Suprapubic skin (tissue), 4 donors: ENCODE measurements around the gene IL11. TPM values are rescaled to one million over a fixed set of nuclear protein-coding genes. Genes with fewer than 3 reads are reported as not detected.

Experiments used
- DNase-seq, 2 donors: peaks; one replicate each; pipeline ENCODE4 v3.0.0-alpha.2; 2019; ENCODE audit warnings: low spot score in 2 of 2
- H3K27ac ChIP-seq: fragments of 200-600 bp; sonication (generic); one replicate; pipeline ENCODE4 v1.5.1; 2019
- H3K27me3 ChIP-seq: fragments of 200-600 bp; sonication (generic); one replicate; pipeline ENCODE4 v1.5.1; 2019
- H3K36me3 ChIP-seq: fragments of 200-600 bp; sonication (generic); one replicate; pipeline ENCODE4 v1.5.1; 2019
- H3K4me1 ChIP-seq: fragments of 200-600 bp; sonication (generic); one replicate; pipeline ENCODE4 v1.5.1; 2019
- H3K4me3 ChIP-seq: fragments of 200-600 bp; sonication (generic); one replicate; pipeline ENCODE4 v1.5.1; 2019; ENCODE audit warnings: mild to moderate bottlenecking
- H3K9me3 ChIP-seq: fragments of 200-600 bp; sonication (generic); one replicate; pipeline ENCODE4 v1.5.1; 2019
- EP300 ChIP-seq: sonication (generic); formaldehyde crosslinking; IDR thresholded peaks from one replicate; pipeline ENCODE4 v1.6.1; 2017; ENCODE audit warnings: antibody characterized with exemption
- POLR2A ChIP-seq, 2 donors: fragments of 450-650 bp; IDR thresholded peaks; one replicate each; pipeline ENCODE4 v1.6.1; 2017; ENCODE audit warnings: antibody characterized with exemption in 2 of 2, mild to moderate bottlenecking in 2 of 2, moderate library complexity in 2 of 2
- POLR2AphosphoS5 ChIP-seq, 3 donors: sonication (generic); formaldehyde crosslinking; IDR thresholded peaks; one replicate each; pipeline ENCODE4 v1.6.1; 2017; ENCODE audit warnings: antibody characterized with exemption in 3 of 3
- WGBS: methylation state at CpG from one replicate; pipeline ENCODE4 v1.1.5; 2018; 5-methylcytosine and 5-hydroxymethylcytosine counted together
- total RNA-seq, 4 donors: library from RNA; depleted of rRNA; stranded (reverse); fragments of >200 nt; gene quantifications; one replicate each; pipeline ENCODE4 v1.1.0, GENCODE V29; 2016
- TF ChIP-seq, protein P1 (sequence below), 2 donors: fragments of 200-600 bp in 1 of 2; fragments of 450-650 bp in 1 of 2; sonication (generic) in 1 of 2; IDR thresholded peaks; one replicate each; pipeline ENCODE4 v1.5.1; 2016 to 2019; ENCODE audit warnings: antibody characterized with exemption in 2 of 2, mild to moderate bottlenecking in 1 of 2, moderate library complexity in 1 of 2

Gene IL11
- total RNA-seq, 4 donors from 2014 or later: 0.97 to 1.7 (median 1.2) TPM

DNA sequence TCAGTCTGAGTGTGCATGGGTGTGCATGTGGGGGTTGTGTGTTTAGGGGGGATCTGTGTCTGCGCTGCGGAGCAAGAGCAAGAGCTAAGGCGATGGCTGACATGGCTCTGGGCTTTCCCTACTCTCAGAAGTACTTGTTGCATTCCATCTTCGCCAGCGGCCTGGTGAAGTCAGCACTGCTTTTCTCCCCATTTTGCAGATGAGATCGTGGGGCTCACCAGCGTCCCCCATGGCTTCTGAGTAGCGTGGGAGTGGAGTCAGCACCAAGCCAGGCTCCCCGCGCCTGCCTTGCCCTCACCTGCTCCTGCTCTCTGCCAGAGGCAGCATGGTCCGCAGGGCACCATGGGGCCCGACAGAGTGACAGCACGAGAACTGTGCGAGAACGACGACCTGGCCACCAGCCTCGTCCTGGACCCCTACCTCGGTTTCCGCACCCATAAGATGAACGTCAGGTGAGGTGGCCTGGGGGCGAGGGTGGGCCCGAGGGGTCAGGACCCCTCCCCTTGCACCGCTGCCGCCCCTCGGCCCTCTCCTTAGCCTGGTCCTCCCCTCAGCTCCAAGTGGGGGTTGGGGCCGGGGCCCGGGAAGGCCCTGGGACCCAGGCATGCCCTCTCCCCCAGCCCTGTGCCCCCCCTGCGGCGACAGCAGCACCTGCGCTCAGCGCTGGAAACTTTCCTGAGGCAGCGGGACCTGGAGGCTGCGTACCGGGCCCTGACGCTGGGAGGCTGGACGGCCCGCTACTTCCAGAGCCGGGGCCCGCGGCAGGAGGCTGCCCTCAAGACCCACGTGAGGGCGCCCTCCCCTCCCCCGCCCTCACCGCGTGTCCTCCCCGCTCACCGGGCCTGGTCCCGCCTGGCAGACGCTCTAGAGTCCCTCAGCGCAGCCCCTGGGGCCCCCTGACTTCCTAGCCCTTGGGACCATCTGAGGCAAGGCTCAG lies 28.4 kb downstream of the IL11 start:
- peak in 1 of 2 donors; percentile 75 for DNase-seq
- peaks cover 29% of the 10 kb centered on the region for H3K36me3 ChIP-seq
- no peaks in the 10 kb centered on the region for H3K27me3 ChIP-seq
- H3K4me1 ChIP-seq: peaks cover 41% of the 10 kb centered on the region
- WGBS: 89% methylated on average over 8 of the region's 50 CpGs
- H3K9me3 ChIP-seq: no peaks in the 10 kb centered on the region
- peak overlapping the region; percentile 89 for H3K4me3 ChIP-seq
- TF ChIP-seq, protein P1, sequence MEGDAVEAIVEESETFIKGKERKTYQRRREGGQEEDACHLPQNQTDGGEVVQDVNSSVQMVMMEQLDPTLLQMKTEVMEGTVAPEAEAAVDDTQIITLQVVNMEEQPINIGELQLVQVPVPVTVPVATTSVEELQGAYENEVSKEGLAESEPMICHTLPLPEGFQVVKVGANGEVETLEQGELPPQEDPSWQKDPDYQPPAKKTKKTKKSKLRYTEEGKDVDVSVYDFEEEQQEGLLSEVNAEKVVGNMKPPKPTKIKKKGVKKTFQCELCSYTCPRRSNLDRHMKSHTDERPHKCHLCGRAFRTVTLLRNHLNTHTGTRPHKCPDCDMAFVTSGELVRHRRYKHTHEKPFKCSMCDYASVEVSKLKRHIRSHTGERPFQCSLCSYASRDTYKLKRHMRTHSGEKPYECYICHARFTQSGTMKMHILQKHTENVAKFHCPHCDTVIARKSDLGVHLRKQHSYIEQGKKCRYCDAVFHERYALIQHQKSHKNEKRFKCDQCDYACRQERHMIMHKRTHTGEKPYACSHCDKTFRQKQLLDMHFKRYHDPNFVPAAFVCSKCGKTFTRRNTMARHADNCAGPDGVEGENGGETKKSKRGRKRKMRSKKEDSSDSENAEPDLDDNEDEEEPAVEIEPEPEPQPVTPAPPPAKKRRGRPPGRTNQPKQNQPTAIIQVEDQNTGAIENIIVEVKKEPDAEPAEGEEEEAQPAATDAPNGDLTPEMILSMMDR (IDR thresholded peaks at IDR 0.05): no peak
- H3K27ac ChIP-seq: no peak overlapping the region

DNA sequence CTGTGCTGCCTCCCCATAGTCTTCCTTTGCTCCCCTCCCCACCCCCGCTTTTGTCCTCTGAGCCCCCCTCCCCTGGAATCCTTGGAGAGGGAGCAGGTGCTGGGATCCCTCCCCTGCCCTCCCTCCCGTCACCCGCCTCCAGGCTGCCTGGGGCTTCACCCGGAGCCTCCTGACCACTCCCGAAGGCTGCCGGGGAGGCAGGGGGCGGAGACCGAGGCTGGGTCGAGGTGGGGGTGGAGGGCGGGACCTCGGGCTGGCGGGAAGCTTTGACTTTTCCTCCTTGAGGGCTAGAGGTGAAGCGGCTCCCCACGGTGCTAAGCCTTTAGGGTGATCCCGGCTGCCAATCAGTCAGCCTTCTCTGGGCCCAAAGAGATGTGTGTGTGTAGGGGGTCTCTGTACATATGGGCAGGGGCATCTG lies 29.1 kb downstream of the IL11 start:
- peak; percentile 78 to 81 for DNase-seq
- no peak overlapping the region for H3K27ac ChIP-seq
- WGBS: 0% methylated on average over 2 of the region's 15 CpGs
- H3K36me3 ChIP-seq: peaks cover 29% of the 10 kb centered on the region
- H3K4me1 ChIP-seq: peaks cover 41% of the 10 kb centered on the region
- TF ChIP-seq POLR2AphosphoS5 (IDR thresholded peaks at IDR 0.05) (no peak), EP300 (no peak), POLR2A (IDR thresholded peaks at IDR 0.05) (no peak)
- TF ChIP-seq, protein P1 (IDR thresholded peaks at IDR 0.05): no peak
- peak overlapping the region; percentile 89 for H3K4me3 ChIP-seq
- no peaks in the 10 kb centered on the region for H3K27me3 ChIP-seq
- H3K9me3 ChIP-seq: no peaks in the 10 kb centered on the region

DNA sequence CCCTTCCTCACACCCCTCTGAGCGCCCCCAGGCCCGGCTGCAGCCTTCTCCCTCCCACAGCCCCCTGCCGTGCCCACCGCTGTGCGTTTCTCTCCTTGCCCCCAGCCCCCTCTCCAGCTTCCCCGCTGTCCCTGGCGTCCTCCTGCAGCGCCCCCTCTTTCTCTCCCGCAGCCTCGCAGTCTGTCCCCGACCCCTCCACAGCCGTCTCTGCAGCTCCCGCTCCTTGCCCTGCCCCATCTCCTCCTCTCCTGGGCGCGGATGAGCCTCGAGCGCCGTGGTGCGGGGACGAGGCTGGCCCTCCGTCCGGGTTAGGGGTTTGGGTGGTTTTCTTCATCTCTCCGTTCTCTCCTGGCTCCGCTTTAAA lies 29.5 kb downstream of the IL11 start:
- 2% methylated on average over 24 of the region's 24 CpGs for WGBS

DNA sequence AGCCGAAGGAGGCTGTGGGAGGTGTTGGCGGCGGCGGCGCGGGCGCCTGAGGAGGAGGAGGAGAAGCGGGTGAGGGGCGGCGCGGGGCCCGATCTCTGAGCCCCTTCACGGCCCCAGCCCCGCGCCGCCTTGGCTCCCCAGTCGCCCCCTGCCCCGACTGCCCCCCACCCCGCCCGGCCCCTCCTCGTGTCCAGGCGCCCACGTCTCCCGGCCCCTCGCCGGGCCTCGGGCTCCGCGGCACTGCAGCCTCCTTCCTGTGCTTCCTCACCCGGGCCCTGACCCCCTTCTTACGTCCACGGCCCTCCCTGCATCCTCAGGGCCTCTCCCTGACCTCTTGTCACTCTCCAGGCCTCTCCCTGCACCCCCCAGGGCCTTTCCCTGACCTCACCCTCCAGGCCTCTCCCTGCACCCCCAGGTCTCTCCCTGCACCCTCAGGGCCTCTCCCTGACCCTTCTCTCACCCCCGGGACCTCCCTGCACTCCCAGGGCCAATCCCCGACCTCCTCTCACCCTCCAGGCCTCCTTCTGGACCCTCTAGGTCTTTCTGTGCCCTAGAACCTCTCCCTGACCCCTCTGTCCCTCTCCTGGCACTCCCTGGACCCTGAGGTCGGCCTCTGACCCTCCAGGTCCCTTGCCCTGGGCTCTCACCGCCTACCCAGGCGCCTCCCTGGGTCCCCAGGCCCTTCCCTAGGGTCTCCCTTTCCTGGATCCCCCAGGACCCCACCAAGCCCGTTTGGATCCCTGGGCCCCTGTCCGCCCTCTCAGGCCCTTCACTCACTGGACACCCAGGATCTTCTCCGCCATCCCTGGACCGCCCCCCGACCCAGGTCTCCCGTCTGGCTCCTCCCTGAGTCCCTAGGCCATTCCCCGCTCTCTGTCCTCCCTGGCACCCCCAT lies 30.1 kb downstream of the IL11 start:
- Histone ChIP-seq H3K9me3 (no peaks in the 10 kb centered on the region), H3K4me3 (peak overlapping the region; percentile 89), H3K36me3 (peaks cover 22% of the 10 kb centered on the region), H3K4me1 (peaks cover 30% of the 10 kb centered on the region), H3K27ac (peak overlapping the region; percentile 94), H3K27me3 (no peaks in the 10 kb centered on the region)
- peak in 1 of 3 donors; percentile 63 for TF ChIP-seq POLR2AphosphoS5 (IDR thresholded peaks at IDR 0.05)
- TF ChIP-seq EP300: no peak
- peak in 1 of 2 donors; percentile 80 for TF ChIP-seq POLR2A (IDR thresholded peaks at IDR 0.05)
- DNase-seq: peak; percentile 79 to 82
- 5% methylated on average over 25 of the region's 44 CpGs for WGBS

More for the DNA sequence above, 29.5 kb downstream of the IL11 start:
- peaks cover 37% of the 10 kb centered on the region for H3K4me1 ChIP-seq
- TF ChIP-seq POLR2AphosphoS5 (IDR thresholded peaks at IDR 0.05) (no peak), EP300 (no peak), POLR2A (IDR thresholded peaks at IDR 0.05) (no peak)
- TF ChIP-seq, protein P1 (IDR thresholded peaks at IDR 0.05): no peak
- H3K27me3 ChIP-seq: no peaks in the 10 kb centered on the region
- no peak overlapping the region for H3K27ac ChIP-seq
- DNase-seq: peak in 1 of 2 donors; percentile 80
- peak overlapping the region; percentile 89 for H3K4me3 ChIP-seq
- peaks cover 25% of the 10 kb centered on the region for H3K36me3 ChIP-seq
- H3K9me3 ChIP-seq: no peaks in the 10 kb centered on the region

DNA sequence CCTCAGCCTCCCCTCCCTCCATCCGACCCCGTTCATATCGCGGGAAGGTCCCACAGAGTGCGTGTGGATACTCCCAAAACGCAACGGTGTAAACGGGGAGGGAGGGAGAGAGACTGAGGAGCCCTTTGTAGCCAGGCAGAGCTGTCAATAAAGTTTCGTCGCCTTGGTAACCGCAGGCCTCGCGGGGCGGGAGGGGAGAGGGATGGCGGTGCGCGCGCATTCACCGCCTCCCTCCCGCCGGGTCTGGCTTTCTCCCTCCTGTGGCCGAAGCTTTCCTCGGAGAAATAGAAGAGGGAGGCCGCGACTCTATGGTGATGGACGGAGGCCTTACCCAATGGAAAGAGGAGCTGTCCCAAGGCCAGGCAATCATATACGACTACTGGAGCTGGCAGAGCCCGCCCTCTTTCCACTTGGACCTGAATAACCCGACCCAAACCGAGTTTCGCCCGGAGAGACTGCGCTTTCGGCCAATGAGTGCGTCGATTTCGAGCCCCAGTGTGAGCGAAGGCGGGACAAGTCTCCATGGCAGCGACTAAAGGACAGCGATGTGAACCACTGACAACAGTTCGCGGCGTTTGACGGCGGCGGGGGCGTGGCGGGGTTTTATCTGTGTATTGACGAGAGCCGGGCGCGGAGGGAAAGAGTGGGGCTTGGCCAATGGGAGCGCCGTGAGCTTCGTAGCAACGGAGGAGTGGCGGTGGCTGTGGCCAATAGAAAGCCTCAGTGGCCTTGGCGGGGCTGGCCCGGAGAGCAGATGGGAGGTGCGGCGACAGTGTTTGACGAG lies 31.0 kb downstream of the IL11 start, which contains the start of gene KMT5C:
Gene KMT5C, plus strand, starts transcription at position 772 of the 784 bp plus-strand sequence. CDS start 2,061 bp downstream, outside the sequence.
- H3K36me3 ChIP-seq: peaks cover 19% of the 10 kb centered on the region
- DNase-seq: peak; percentile 100
- peak within 1 kb of the TSS; percentile 89 for H3K4me3 ChIP-seq
- peaks cover 30% of the 10 kb centered on the region for H3K4me1 ChIP-seq
- WGBS: 0% methylated on average over 19 of the region's 63 CpGs
- TF ChIP-seq POLR2AphosphoS5 (IDR thresholded peaks at IDR 0.05) (peak in 2 of 3 donors; percentile 9), EP300 (no peak), POLR2A (IDR thresholded peaks at IDR 0.05) (peak in 1 of 2 donors; percentile 48)
- TF ChIP-seq, protein P1 (IDR thresholded peaks at IDR 0.05): peak in 1 of 2 donors; percentile 42
- H3K27me3 ChIP-seq: no peaks in the 10 kb centered on the region
- H3K27ac ChIP-seq: peak within 1 kb of the TSS; percentile 94
- no peaks in the 10 kb centered on the region for H3K9me3 ChIP-seq
